ELF-1 (cell line): ENCODE results near the gene C1orf21.
A peak's percentile ranks its signal among the peaks of the same experiment; 100 is the strongest.

Experiments used
- DNase-seq: peaks from one replicate; pipeline ENCODE4 v3.0.0-alpha.2; 2016; ENCODE audit warnings: low read depth, low spot score

The C1orf21 gene

GRCh38 chr1:184445997-184446396 is 59.2 kb downstream of the C1orf21 start:
- DNase-seq, result no peak

- DNase-seq, result no peak
Measured at GRCh38 chr1:184447651-184448185, 60.9 kb downstream of the C1orf21 start.

DNA sequence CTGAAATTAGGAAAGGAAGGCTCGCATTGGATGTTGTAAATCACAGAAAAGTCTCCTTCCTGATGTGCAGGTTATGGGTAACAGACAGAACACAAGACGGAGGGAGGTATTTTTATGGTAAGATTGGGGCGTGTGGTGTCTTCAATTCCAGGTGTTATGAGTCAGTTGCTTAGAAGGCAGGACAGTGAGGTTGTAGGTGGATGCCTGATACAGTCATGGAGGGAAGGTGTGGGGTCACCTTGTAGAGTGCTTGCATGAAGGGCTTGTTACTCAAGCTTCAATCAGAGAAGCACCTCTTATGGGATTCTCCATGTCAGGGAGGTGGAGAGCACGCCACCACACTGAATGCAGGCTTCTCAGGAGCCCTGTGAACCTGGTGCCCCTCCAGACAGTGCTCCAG is 63.1 kb downstream of the C1orf21 start:
- DNase-seq, result no peak

DNA sequence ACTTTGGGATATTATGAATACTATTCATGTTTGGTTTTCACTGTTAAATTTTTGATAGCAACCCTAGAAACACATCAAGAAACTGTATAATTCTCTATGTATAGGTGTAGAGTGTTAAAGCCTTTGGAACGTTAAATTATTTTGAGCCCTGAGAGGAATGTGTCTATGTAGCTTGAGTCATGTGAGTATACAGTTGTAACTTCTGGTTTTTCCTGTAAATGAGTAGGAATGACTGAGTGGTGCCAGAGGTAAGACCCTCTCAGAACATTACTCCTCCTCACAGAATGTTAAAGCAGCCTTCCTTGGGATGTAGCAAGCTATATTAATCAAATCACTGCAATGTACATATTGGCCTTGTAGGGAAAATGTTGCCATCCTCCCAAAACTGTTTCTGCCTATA is 69.0 kb downstream of the C1orf21 start:
- DNase-seq, result no peak

- no peak for DNase-seq
Measured at GRCh38 chr1:184456189-184456588, 69.4 kb downstream of the C1orf21 start.

DNA sequence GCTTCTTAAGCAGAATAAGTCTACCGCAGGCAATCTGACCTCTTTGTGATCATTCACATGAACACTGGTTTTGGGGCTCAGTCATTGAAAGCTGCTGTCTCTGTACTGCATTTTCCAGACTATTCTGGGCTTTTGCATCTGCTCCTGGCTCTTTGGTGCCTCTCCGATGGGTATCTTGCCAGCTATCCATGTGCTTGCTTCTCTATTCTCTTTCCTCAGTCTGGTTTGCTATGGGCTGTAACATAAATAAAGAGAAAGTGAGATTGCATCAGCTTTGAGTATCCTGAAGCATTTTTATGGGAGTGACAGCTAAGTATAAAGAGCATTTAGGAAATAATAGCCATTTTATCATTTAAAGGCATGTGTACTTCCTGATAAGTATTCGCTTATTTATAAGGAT is 70.7 kb downstream of the C1orf21 start:
- no peak for DNase-seq

GRCh38 chr1:184461321-184461720 is 74.5 kb downstream of the C1orf21 start:
- DNase-seq, result peak; percentile 24

GRCh38 chr1:184462155-184462554 is 75.3 kb downstream of the C1orf21 start:
- DNase-seq, result no peak

DNA sequence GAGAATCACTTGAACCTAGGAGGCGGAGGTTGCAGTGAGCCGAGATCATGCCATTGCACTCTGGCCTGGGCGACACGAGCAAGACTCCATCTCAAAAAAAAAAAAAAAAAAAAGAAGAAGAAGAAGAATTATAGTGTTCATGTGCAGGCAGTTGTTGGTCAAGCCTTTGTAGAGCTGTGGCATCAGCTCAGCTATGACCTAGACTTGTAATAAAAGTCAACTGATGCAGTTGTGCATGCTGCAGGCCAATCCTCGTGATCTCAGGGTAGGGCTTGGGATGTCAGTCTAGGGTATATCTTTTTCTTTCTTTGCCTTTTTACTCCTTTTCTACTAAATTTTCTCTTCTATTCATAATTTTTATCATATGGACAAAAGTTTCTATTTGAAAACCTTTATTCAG is 76.2 kb downstream of the C1orf21 start:
- DNase-seq, result no peak

GRCh38 chr1:184463680-184464079 is 76.9 kb downstream of the C1orf21 start:
- no peak for DNase-seq

DNA sequence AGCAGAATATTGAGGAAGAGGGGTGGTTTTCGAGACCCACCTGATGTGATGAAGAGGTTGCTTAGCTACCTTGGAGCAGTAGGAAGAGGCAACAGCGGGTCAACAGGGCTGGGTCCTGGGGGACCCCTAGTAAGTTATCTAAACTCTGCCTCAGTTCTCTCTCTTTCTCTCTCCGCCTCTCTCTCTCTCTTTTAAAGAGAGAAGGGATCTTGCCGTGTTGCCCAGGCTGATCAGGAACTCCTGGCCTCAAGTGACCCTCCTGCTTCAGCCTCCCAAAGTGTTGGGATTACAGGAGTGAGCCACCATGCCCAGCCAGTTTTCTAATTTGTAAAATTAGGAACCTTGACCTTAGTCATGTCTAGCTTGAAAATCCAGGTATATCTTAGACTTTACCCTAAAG is 77.9 kb downstream of the C1orf21 start:
- no peak for DNase-seq

DNA sequence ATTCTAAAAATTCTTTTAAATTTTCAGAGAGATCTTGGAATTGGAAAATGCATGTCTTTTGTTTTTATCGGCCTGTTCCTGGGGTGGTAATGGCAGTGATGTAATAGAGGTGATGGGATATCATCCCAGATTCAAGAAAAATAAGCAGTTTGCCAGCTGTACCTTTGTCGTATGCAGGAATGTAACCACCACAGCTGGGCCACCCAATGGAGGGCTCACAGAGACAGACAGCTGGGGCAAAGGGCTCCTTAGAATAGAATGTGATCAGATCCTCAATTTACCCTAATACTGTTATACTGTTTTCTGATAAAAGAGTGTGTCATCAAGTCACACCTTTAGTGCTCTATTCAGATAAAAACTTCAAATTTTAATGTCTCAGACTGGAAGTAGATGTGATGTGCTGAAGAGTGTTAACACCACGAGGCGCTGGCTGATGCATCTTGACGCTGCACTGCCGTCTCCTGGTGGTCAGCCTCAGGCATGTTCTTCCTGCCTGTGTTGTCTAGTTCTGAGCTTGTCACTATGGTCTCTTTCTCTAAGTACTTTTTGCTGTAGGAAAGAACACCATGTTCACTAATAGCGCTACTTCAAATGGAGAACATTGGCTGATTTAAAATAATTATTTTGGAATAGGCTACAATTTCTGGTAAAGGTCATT is 78.8 kb downstream of the C1orf21 start:
- peak; percentile 45 for DNase-seq

DNA sequence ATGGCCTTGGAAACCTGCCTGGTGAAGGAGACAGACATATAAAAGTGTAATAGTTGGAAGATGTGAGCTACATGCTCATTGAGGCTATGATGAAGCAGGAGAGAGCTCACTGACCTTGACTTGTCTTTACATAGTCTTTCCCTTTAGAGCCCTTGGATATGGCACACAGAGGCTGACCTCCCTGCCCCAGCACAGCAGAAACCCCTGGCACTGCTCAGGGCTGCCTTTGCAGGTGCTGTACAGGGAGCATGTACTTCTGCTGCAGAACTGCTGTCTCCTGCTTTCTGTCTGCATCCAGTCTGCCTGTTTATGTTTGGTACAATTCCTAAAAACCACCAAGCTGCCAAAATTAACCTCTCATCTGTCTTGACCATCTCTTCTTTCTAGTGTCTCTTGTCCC is 80.5 kb downstream of the C1orf21 start:
- DNase-seq, result no peak

- DNase-seq, result no peak
Measured at GRCh38 chr1:184469396-184469795, 82.6 kb downstream of the C1orf21 start.

- DNase-seq, result no peak
Measured at GRCh38 chr1:184471686-184472085, 84.9 kb downstream of the C1orf21 start.

DNA sequence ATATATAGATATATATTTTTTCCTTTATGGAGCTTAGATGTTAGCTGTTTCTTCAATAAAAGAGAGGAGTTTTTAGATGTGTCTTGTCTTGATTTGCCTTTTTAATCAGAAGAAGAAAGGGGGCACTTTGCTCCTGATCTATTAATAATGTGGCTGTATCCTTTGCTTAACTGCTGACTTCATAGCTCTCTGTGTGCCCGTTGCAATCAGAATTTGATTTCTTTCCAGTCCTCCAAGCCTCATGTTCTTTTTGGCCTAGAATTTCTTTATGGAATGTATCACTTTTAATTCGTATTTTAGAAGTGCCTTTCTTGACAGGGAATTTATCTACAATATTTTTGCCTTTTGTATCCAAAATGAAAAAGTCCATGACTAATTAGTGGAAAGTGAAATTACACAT is 85.3 kb downstream of the C1orf21 start:
- no peak for DNase-seq

DNA sequence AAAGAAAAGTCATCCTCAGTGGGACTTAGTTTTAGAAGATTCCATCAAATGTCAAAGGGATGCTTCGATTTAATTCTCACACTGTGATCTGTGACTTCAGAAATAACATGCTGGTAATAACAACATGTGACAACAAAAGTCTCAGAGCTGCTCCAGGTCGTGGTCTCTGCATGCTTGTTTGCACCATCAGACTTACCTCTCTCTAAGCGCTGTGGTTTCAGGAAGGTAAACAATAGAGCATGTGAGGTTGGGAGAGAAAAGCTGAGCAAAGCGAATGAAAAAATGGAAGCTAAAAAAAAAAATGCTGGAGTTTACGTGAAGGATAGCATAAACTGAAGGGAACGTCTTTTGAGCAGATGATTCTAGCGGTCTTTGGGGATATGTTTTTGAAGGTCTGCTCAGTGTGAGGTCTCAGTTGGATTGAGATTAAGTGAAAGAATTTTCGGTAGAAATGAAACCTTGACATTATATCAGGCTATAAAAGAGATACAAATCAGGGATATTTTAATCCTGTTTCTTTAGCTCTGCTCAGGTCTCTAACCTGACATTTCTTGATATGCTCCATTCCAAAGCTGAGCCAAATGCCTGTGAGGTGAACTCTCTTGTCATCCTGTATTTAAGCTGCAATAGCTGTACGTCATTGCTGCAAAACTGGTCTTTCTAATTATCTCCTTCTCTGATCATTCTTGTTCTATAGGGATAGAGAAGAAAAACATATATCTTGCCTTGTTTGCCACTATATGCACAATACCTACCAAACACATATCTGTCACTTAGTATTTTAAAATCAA is 86.5 kb downstream of the C1orf21 start:
- DNase-seq, result no peak

- DNase-seq, result no peak
Measured at GRCh38 chr1:184476187-184476586, 89.4 kb downstream of the C1orf21 start.

DNA sequence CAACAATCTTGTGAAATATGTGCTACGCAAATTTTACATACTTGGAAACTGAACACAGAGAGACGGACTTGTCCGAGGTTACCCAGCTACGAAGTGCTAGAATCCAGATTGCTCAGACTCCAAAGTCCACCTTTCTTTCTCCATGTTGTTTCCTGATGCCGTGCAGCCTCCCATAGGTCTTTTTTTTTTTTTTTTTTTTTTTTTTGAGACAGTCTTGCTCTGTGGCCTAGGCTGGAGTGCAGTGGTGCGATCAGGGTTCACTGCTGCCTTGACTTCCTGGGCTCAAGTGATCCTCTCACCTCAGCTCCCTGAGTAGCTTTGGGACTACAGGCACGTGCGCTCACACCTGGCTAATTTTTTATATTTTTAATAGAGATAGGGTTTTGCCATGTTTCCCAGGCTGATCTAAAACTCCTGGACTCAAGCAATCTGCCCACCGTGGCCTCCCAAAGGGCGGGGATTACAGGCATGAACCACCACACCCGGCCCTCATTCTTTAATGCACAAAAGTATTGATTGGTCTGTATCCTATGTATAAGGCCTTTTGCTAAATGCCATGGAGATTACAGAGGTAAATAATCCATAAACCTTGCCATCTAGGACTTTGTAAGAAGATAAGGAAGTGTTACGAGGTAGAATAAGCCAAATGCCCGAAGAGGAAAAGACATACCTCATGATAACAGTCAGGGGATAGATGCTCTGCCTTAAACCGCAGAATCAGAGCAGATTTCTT is 92.8 kb downstream of the C1orf21 start:
- no peak for DNase-seq

- DNase-seq, result peak; percentile 86
Measured at GRCh38 chr1:184480736-184481135, 93.9 kb downstream of the C1orf21 start.

DNA sequence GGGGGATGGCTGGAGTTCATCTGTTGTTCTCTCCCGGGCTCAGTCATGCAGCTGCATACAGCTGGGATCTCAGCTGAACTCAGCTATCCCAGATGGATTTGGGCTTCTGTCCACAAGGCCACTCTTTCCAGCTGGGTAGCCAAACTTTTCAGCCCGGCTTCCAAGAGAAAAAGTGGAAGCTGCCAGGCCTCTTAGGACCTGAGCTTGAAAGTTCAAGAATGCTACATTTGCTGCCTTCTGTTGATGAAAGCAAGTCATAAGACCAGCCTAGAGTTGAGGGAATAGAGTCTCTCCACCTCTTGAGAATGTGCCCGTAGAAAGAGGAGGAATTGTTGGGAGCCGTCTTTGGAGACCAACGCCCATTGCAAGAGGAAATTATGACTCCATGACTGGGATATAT is 95.3 kb downstream of the C1orf21 start:
- no peak for DNase-seq

DNA sequence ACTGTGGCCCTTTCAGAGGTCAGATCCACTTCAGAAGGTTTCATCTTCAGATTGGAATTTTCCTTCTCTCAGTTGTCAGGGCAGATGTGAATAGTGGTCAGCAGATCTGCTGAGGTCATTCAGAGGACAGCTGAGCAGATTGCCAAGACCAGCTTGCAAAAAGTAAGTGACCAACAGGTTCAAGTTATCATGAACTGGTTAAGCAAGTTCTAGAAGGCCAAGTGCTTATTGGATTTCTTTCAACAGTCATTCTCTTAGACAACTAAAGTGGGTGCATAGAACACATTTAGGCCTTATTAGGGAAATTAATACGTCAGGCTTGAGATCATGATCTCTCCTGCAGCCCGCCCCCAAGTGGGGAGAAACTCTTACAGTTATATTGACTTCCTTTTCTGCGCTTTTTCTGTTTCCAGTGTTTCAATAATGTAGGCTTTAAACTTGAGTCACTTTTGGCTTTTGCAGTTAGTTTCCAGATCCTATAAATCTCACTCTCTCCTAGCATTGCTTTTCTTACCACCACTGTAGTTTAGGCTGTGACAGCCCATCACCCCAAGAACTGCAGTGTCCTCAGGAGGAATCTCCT is 96.4 kb downstream of the C1orf21 start:
- no peak for DNase-seq
